GM15510 (cell line): ENCODE results near the gene ASL.

Experiments
- POLR2A ChIP-seq: IDR thresholded peaks from 3 replicates; pipeline ENCODE4 v1.6.1; 2011; ENCODE audit warnings: borderline replicate concordance; ENCODE audit not compliant: insufficient read length; ENCODE audit errors: extremely low read depth

ASL gene

DNA sequence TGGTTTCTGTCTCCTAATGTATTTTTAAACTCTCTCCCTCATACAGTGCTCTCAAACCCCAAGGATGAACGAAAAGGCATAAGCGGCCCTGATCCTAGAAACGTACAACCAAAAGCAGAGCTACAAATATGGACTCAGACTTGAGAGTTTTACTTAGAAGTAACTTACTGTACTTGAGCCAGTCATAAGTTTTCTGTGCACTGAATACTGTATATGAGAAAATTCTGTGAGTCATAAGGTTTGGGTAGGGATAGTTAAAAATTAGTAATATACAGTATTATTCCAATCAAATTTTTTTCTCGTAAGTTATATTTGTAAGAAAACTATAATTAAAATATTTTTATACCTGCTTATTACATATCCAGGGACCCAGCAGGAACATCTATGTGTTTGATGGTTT, 5.9 kb upstream of the ASL start:
- TF ChIP-seq POLR2A, result no peak

- no peak for TF ChIP-seq POLR2A
Observed at GRCh38 chr7:66070222-66070621, 5.4 kb upstream of the ASL start.

DNA sequence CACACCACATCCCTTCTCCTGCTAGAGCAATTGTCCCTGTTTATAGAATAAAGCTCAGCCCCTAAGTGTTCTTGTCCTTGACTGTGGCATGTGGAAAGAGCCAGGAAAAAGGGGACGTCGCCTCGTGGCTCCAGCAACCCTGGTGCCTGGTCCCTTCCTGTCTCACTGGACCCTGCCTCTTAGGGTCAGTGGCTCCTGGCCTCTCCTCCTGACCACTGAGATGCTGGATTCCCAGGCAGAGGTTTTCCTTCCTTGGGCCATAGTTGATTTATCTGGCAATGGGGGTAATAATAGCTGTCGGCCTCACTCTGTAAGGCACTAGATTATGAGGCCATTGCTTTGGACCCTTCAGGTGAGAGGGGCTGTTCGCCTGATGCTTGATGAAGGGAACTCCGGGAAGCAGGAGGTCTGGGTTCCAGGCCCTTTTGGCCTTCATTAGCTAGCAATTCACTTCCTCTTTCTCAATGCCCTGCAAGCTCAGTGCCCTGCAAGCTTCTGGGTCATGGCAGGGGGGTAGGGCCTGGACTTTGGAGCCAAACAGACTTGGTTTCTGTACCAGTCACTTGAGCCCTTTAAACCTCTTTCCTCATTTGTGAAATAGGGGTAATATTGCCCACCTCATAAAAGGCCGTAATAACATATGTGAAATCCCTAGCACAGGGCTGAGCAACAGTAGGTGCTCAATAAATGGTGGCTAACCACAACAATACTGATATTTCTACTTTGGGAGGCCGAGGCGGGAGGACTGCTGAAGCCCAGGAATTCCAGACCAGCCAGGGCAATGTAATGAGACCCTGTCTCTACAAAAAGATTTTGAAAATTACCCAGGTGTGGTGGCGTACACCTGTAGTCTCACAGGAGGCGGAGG, 1.1 kb downstream of the ASL start:
- no peak for TF ChIP-seq POLR2A

- no peak for TF ChIP-seq POLR2A
Observed at GRCh38 chr7:66078067-66078466, 2.4 kb downstream of the ASL start.

GRCh38 chr7:66082083-66082482, 6.5 kb downstream of the ASL start:
- TF ChIP-seq POLR2A, result no peak

DNA sequence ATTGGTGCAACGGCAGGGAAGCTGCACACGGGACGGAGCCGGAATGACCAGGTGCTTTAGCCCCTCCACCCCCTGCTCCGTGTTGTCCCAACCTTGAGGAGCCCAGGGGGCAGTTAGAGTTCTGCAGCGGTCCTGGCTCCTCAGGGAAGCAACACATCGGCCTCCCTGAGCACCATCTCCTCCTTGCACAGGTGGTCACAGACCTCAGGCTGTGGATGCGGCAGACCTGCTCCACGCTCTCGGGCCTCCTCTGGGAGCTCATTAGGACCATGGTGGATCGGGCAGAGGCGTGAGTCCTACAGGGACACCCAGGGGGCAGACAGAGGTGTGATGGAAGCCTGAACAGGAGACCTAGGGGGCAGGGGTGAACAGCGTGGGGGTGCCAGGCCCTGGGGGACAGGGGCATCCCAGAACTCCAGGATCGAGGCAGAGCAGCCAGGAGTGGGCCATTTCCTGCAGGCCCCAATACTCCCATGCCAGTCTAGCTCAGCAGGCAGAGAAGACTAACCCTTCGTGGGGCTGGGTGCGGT, 7.3 kb downstream of the ASL start:
- TF ChIP-seq POLR2A, result no peak

DNA sequence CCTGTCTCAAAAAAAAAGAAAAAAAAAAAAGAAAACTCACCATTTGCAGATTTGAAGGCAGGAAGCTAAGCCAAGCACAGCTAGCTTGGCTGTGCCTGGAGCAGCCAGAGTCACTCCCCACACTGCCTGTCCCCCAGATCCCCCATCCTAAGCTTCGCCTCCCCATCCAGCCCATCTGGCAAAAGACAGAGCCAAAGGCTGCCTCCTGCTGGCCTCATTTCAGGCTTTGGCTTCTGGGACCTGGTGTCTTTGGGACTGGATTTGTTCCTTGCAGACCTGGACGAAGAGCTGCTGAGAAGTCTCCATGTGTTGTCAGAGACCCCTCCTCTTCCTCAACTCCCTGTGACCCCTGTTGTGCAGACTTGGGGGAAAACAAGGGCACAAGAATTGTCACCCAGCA, 8.1 kb downstream of the ASL start:
- no peak for TF ChIP-seq POLR2A

DNA sequence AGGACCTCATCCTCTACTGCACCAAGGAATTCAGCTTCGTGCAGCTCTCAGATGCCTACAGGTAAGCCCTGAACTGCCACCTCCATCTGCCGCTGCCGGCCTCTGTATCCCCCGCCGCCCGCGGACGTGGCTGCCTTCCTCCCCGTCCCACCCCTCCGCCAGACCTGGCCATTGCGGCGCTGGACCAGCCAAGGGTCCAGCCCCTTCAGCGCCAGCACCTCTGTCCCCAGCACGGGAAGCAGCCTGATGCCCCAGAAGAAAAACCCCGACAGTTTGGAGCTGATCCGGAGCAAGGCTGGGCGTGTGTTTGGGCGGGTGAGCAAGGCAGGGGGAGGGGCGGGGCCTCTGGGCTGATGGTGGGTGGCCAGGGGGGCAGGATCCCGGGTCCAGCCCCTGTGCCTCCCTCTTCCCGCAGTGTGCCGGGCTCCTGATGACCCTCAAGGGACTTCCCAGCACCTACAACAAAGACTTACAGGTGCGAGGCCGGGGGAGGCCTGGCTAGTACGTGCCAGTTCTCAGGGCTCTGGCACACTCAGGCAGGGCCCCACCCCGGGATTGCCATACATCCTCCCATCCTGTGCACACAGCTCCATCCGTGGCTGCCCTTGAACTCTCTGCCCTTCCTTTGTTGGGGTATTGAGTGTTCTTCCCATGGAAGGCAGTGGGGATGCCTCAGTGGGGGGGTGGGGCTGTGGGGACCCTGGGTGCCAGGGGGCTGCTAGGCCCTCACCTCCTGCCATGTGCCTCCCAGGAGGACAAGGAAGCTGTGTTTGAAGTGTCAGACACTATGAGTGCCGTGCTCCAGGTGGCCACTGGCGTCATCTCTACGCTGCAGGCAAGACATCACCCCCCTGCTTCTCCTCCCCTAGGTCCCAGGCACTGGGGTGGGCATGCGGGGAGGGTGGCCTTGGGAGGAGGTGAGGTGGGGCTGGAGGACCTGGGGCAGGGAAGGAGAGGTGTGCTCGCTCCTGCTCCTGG, 13.5 kb downstream of the ASL start:
- no peak for TF ChIP-seq POLR2A

DNA sequence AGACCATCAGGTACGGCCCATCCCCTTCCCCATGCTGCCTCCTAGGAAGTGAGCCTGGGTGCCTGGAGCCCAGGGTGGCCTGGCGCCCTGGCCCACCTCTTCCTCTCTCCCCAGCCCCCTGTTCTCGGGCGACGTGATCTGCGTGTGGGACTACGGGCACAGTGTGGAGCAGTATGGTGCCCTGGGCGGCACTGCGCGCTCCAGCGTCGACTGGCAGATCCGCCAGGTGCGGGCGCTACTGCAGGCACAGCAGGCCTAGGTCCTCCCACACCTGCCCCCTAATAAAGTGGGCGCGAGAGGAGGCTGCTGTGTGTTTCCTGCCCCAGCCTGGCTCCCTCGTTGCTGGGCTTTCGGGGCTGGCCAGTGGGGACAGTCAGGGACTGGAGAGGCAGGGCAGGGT, 17.0 kb downstream of the ASL start:
- TF ChIP-seq POLR2A, result no peak

DNA sequence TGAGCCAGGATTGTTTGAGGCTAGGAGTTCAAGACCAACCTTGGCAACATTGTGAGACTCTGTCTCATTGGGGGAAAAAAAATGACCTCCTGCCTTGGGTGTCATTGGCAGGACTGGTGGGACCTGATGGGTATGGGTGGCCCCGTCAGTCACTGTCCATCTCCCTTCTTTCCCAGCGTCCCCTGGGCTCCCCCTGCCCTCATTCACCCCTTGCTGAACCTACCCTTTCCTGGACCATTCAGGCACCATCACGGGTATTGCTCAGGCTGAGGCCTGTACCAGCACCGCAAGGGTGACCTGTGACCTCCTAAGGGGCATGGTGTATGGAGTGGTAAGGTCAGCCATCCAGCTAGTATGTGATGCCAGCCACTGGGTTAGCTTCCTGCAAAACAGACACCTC, 19.4 kb downstream of the ASL start:
- no peak for TF ChIP-seq POLR2A

DNA sequence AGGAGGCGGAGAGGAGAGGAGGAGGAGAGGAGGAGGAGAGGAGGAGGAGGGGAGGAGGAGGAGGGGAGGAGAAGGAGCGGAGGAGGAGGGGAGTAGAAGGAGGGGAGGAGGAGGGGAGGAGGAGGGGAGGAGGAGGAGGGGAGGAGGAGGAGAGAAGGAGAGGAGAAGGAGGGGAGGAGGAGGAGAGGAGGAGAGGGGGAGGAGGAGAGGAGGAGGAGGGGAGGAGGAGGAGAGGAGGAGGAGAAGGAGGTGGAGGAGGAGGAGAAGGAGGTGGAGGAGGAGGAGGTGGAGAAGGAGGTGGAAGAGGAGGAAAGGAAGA, 23.6 kb downstream of the ASL start:
- TF ChIP-seq POLR2A, result no peak

DNA sequence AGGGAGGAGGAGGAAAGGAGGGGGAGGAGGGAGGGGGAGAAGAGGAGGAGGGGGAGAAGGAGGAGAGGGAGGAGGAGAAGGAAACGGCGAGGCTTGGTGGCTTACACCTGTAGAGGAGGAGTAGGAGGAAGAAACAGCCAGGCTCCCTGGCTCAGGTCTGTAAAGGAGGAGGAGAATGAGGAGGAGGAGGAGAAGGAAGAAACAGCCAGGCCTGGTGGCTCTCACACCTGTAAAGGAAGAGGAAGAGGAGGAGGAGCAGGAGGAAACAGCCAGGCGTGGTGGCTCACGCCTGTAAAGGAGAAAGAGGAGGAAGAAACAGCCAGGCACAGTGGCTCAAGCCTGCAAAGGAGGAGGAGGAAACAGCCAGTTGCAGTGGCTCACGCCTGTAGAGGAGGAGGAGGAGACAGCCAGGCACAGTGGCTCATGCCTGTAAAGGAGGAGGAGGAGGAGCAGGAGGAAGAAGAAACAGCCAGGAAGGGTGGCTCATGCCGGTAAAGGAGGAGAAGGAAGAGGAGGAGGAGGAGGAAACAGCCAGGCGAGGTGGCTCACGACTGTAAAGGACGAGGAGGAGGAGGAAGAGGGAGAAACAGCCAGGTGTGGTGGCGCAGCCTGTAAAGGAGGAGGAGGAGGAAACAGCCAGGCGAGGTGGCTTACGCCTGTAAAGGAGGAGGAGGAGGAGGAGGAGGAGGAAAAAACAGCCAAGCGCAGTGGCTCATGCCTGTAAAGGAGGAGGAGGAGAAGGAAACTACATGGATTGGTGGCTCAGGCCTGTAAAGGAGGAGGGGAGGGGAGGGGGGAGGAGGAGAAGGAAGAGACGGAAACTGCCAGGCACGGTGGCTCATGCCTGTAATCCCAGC, 24.2 kb downstream of the ASL start:
- TF ChIP-seq POLR2A, result no peak

DNA sequence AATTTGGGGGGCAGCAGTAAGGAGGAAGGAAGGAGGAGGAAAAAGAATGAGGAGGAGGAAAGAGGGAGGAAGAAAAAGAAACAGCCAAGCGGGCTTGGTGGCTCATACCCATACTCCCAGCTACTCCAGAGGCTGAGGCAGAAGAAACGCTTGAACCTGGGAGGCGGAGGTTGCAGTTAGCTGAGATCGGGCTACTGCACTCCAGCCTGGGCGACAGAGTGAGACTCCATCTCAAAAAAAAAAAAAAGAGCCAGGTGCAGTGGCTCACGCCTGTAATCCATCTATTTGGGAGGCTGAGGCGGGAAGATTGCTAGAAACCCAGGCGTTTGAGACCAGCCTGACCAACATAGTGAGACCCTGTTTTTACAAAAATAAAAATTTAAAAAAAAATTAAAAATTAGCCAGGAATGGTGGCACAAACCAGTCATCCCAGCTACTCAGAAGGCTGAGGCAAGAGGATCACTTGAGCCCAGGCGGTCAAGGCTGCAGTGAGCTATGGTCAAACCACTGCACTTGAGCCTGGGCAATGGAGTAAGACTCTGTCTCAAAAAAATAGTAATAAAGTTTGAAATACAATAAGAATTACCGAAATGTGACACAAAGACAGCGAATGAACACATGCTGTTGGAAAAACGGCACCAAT, 24.9 kb downstream of the ASL start:
- TF ChIP-seq POLR2A, result no peak

DNA sequence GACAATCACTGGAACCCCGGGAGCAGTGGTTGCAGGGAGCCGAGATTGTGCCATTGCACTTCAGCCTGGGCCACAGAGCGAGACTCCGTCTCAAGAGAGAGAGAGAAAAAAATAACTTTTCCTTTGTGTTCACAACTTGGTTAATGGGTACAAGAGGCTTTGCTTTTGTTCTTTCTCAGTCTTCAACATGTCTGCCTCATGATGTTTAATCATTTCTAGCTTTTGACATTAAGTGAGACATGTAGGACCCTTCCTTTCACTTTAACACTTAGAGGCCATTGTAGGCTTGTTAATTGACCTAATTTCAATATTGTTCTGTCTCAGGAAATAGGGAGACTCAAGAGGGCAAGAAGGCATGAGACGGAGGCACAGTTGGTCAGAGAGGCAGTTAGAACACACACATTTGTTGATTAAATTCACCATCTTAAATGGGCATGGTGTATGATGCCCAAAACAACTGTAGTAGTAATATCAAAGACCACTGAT, 29.7 kb downstream of the ASL start:
- no peak for TF ChIP-seq POLR2A
